Astrocyte (in vitro differentiated cells and primary cell): ENCODE measurements around the gene ACTR5.

Source experiments
- CTCF ChIP-seq: IDR thresholded peaks from 2 replicates; pipeline ENCODE4 v1.5.1; 2011; ENCODE audit warnings: low read depth, mild to moderate bottlenecking, inconsistent platforms, low read length, moderate library complexity; ENCODE audit not compliant: insufficient read depth
- EZH2 ChIP-seq: IDR thresholded peaks from 2 replicates; pipeline ENCODE4 v1.6.1; 2012; ENCODE audit warnings: mild to moderate bottlenecking, low read length, inconsistent platforms; ENCODE audit not compliant: insufficient read depth

DNA sequence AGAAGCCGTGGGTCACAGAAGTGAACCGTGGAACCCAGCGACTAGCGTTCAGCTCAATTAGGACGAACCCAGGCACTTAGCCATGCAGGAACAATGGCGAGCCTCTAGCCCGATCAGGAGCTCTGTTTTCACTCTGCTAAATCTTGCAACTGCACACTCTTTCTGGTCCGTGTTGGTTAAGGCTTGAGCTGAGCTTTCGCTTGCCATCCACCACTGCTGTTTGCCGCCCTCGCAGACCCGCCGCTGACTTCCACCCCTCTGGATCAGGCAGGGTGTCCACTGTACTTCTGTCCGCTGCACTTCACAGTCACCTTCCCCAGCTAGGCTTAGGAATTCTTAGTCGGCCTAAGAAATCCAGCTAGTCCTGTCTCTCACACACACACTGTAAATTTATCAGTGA lies 49.7 kb upstream of the ACTR5 start:
- TF ChIP-seq CTCF (no peak), EZH2 (no peak)
